Suprapubic skin (tissue), 4 donors: Measurements from ENCODE around the gene SETD4. TPM values are rescaled to one million over a fixed set of nuclear protein-coding genes. Genes with fewer than 3 reads are reported as not detected.

ENCODE experiments used
- DNase-seq, 2 donors: peaks; one replicate each; pipeline ENCODE4 v3.0.0-alpha.2; 2019; ENCODE audit warnings: low spot score in 2 of 2
- H3K27ac ChIP-seq: fragments of 200-600 bp; sonication (generic); one replicate; pipeline ENCODE4 v1.5.1; 2019
- H3K27me3 ChIP-seq: fragments of 200-600 bp; sonication (generic); one replicate; pipeline ENCODE4 v1.5.1; 2019
- H3K36me3 ChIP-seq: fragments of 200-600 bp; sonication (generic); one replicate; pipeline ENCODE4 v1.5.1; 2019
- H3K4me1 ChIP-seq: fragments of 200-600 bp; sonication (generic); one replicate; pipeline ENCODE4 v1.5.1; 2019
- H3K4me3 ChIP-seq: fragments of 200-600 bp; sonication (generic); one replicate; pipeline ENCODE4 v1.5.1; 2019; ENCODE audit warnings: mild to moderate bottlenecking
- H3K9me3 ChIP-seq: fragments of 200-600 bp; sonication (generic); one replicate; pipeline ENCODE4 v1.5.1; 2019
- CTCF ChIP-seq, 2 donors: fragments of 200-600 bp in 1 of 2; fragments of 450-650 bp in 1 of 2; sonication (generic) in 1 of 2; IDR thresholded peaks; one replicate each; pipeline ENCODE4 v1.5.1; 2016 to 2019; ENCODE audit warnings: antibody characterized with exemption in 2 of 2, mild to moderate bottlenecking in 1 of 2, moderate library complexity in 1 of 2
- EP300 ChIP-seq: sonication (generic); formaldehyde crosslinking; IDR thresholded peaks from one replicate; pipeline ENCODE4 v1.6.1; 2017; ENCODE audit warnings: antibody characterized with exemption
- POLR2A ChIP-seq, 2 donors: fragments of 450-650 bp; IDR thresholded peaks; one replicate each; pipeline ENCODE4 v1.6.1; 2017; ENCODE audit warnings: antibody characterized with exemption in 2 of 2, mild to moderate bottlenecking in 2 of 2, moderate library complexity in 2 of 2
- POLR2AphosphoS5 ChIP-seq, 3 donors: sonication (generic); formaldehyde crosslinking; IDR thresholded peaks; one replicate each; pipeline ENCODE4 v1.6.1; 2017; ENCODE audit warnings: antibody characterized with exemption in 3 of 3
- WGBS: methylation state at CpG from one replicate; pipeline ENCODE4 v1.1.5; 2018; 5-methylcytosine and 5-hydroxymethylcytosine counted together
- total RNA-seq, 4 donors: library from RNA; depleted of rRNA; stranded (reverse); fragments of >200 nt; gene quantifications; one replicate each; pipeline ENCODE4 v1.1.0, GENCODE V29; 2016

SETD4 gene
- total RNA-seq, 4 donors from 2014 or later = 20.8 to 80.9 (median 26.5) TPM

- no peak for DNase-seq
- Histone ChIP-seq H3K4me3 (no peak overlapping the region), H3K36me3 (no peaks in the 10 kb centered on the region), H3K9me3 (no peaks in the 10 kb centered on the region), H3K4me1 (no peaks in the 10 kb centered on the region), H3K27me3 (no peaks in the 10 kb centered on the region), H3K27ac (no peak overlapping the region)
- TF ChIP-seq EP300 = no peak
- TF ChIP-seq POLR2A (IDR thresholded peaks at IDR 0.05) = no peak
- TF ChIP-seq CTCF (IDR thresholded peaks at IDR 0.05) = no peak
- TF ChIP-seq POLR2AphosphoS5 (IDR thresholded peaks at IDR 0.05) = no peak
- WGBS = 91% methylated on average over 2 of the region's 2 CpGs
Observed at GRCh38 chr21:36008505-36008904, 51.8 kb downstream of the SETD4 start.

GRCh38 chr21:36005879-36006400, 54.4 kb downstream of the SETD4 start:
- H3K27me3 ChIP-seq = no peaks in the 10 kb centered on the region
- H3K9me3 ChIP-seq = no peaks in the 10 kb centered on the region
- WGBS = 96% methylated on average over 5 of the region's 5 CpGs
- no peak overlapping the region for H3K4me3 ChIP-seq
- no peak for DNase-seq
- H3K36me3 ChIP-seq = no peaks in the 10 kb centered on the region
- no peak for TF ChIP-seq EP300
- TF ChIP-seq POLR2AphosphoS5 (IDR thresholded peaks at IDR 0.05) = no peak
- TF ChIP-seq POLR2A (IDR thresholded peaks at IDR 0.05) = no peak
- TF ChIP-seq CTCF (IDR thresholded peaks at IDR 0.05) = no peak
- H3K27ac ChIP-seq = no peak overlapping the region
- no peaks in the 10 kb centered on the region for H3K4me1 ChIP-seq

- TF ChIP-seq EP300 = no peak
- no peak for TF ChIP-seq POLR2AphosphoS5 (IDR thresholded peaks at IDR 0.05)
- no peak for TF ChIP-seq CTCF (IDR thresholded peaks at IDR 0.05)
- TF ChIP-seq POLR2A (IDR thresholded peaks at IDR 0.05) = no peak
- WGBS = 78% methylated on average over 16 of the region's 17 CpGs
- H3K4me3 ChIP-seq = no peak overlapping the region
- no peak overlapping the region for H3K27ac ChIP-seq
- DNase-seq = peak in 1 of 2 donors; percentile 76
- H3K4me1 ChIP-seq = no peaks in the 10 kb centered on the region
- no peaks in the 10 kb centered on the region for H3K9me3 ChIP-seq
- no peaks in the 10 kb centered on the region for H3K36me3 ChIP-seq
- no peaks in the 10 kb centered on the region for H3K27me3 ChIP-seq
Observed at GRCh38 chr21:36005018-36005417, 55.3 kb downstream of the SETD4 start.

- no peaks in the 10 kb centered on the region for H3K36me3 ChIP-seq
- H3K4me3 ChIP-seq = no peak overlapping the region
- no peak for TF ChIP-seq POLR2AphosphoS5 (IDR thresholded peaks at IDR 0.05)
- no peak for TF ChIP-seq CTCF (IDR thresholded peaks at IDR 0.05)
- no peak for TF ChIP-seq POLR2A (IDR thresholded peaks at IDR 0.05)
- no peak for TF ChIP-seq EP300
- no peak for DNase-seq
- H3K4me1 ChIP-seq = no peaks in the 10 kb centered on the region
- no peaks in the 10 kb centered on the region for H3K9me3 ChIP-seq
- H3K27me3 ChIP-seq = peaks cover 4% of the 10 kb centered on the region
- H3K27ac ChIP-seq = no peak overlapping the region
- 47% methylated on average over 5 of the region's 13 CpGs for WGBS
Observed at GRCh38 chr21:36004441-36004840, 55.9 kb downstream of the SETD4 start.

- H3K4me3 ChIP-seq = no peak overlapping the region
- no peaks in the 10 kb centered on the region for H3K9me3 ChIP-seq
- WGBS = 93% methylated on average over 11 of the region's 11 CpGs
Observed at GRCh38 chr21:36003776-36004175, 56.5 kb downstream of the SETD4 start.

More at GRCh38 chr21:36003776-36004175, 56.5 kb downstream of the SETD4 start:
- H3K4me1 ChIP-seq = no peaks in the 10 kb centered on the region
- H3K27ac ChIP-seq = no peak overlapping the region
- H3K36me3 ChIP-seq = no peaks in the 10 kb centered on the region
- peaks cover 4% of the 10 kb centered on the region for H3K27me3 ChIP-seq
- DNase-seq = no peak
- TF ChIP-seq CTCF (IDR thresholded peaks at IDR 0.05) = no peak
- TF ChIP-seq EP300 = no peak
- no peak for TF ChIP-seq POLR2A (IDR thresholded peaks at IDR 0.05)
- TF ChIP-seq POLR2AphosphoS5 (IDR thresholded peaks at IDR 0.05) = no peak
